HUDEP-2 (cell line): ENCODE results near the gene CLN6.
"Not testable (repeated sequence)": the region's sequence is repeated elsewhere in the genome, so short reads cannot be mapped to it uniquely, and the experiment has no call there.

Source experiments
- DNase-seq, 76 experiments: peaks; one replicate each; lab custom pipeline; 2025; ENCODE audit not compliant: unreplicated experiment in 76 of 76; lab: John Stamatoyannopoulos, UW

The CLN6 gene

DNA sequence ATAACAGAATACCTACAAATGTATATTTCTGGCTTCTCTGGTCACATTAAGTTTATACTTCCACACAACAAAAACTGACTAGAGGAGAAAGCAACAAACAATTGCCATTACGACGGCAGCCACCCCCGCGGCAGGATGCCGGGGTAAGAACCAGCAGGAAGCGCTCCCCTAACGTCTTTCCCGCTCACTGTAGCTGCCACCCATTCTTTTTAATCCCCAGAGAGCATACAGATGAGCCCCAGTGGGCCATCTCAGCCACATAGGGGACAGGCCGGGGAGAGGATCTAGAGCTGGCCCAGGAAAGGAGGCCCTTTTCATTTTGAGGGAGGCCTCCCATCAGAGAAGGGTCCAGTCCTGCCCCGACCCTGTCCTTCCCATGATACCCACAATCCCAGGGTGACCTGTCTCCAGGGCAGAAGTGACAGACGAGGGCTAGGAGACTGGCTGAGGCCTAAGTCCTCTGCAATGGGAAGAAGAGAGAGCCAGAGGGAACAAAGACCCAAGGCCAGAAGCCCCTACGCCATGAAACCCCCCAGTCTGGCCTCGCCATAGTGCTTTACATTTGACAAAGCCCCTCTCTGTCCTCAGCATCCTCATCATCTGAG, 20.8 kb downstream of the CLN6 start:
- no peak for DNase-seq

GRCh38 chr15:68208136-68208535, 21.4 kb downstream of the CLN6 start:
- DNase-seq, result no peak

DNA sequence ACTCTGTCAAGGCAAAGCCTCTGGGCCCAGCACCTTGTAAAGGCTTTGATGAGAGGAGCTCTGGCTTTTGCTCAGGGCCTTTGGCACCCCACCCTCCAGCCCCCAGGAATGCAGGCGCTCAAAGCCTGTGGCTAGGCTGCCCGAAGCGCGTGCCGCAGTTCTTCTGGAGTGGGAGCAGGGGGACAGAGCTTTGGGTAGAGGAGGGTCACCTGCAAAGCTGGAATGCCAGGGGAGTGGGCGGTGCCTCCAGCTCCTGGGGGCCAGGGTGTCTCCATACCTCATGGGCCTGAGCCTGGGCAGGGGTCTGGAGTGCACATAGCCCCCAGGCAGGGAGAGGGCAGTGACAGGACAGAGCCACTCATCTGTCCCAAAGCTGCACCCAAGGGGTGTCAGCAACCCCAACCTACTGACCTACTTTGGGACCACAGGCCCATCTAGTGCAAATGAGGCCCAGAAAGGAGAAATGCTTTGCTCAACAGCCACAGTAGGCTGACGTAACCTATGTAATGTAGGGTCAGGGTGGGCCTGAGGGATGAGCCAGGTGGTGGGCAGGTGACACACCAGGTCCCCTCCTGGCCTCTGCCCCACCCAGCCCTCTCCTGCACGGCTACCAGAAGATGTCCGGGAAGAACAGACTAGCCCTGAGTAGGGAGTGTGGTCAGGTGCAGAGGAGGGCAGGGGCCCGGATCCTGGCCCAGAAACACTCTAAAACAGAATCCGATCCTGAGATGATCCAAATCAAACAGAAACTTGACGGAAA, 22.2 kb downstream of the CLN6 start:
- DNase-seq, result no peak

- DNase-seq, result no peak
Observed at GRCh38 chr15:68206711-68207151, 22.8 kb downstream of the CLN6 start.

- no peak for DNase-seq
Observed at GRCh38 chr15:68205954-68206539, 23.5 kb downstream of the CLN6 start.

DNA sequence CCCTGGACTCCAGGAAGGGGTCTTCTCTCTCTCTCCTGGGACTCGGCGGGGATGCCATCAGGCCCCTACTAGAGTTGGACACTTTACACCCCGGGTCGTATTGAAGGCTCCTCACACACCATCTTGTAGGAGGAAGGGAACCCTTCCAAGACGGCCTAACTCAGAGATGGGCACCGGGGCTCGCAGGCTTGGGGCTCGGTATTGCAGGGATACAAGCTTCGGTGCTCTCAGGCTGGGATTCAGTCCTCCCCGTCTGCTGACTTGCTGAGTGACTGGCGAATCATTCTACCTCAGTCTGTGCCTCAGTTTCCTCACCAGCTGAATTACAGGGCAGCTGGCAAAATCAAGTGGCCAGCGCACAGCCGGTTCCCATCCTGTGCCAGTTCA, 24.0 kb downstream of the CLN6 start:
- no peak for DNase-seq

DNA sequence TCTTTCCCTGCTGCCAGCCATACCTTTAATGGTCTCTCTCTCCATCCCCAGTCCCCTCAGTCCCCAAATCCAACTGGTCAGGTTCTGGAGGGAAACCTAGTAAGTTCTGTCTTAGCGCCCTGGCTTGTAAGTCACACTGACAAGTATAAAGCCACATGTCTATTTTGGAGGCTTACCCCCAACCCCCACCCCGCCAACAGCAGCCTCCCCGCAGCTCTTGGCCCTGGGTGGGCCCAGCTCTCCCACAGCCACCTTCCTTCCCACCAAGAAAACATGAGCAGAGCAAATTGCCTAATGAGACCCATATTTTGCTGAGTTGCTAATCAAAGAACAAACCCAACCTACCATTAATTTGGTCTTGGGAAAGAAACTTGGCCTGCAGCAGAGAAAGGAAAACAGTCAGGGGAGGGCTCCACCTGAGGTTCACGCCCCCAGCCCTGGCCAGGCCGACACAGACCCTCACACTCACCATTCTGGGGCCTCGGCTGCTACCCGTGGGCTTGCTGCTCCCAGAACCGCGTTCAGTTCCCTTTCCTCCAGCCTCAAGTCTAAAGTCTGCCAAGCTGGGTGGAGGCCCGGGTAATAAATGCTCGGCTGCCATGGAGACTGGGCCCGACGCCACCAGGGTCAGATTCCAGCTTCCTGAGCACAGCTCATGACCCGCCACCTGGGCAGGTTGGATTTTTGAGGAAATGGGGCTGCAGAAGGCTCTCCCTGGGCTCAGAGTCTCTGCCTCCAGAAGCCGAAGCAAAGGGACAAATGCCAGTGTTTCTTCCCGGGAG, 24.6 kb downstream of the CLN6 start, which contains the start of gene CALML4:
Gene CALML4, minus strand, starts transcription at position 557 of the 782 bp plus-strand sequence. Its CDS starts 85 bp downstream, at position 472.
- no peak for DNase-seq

- DNase-seq, result no peak
Observed at GRCh38 chr15:68204361-68204760, 25.2 kb downstream of the CLN6 start.

GRCh38 chr15:68203956-68204355, 25.6 kb downstream of the CLN6 start:
- no peak for DNase-seq

GRCh38 chr15:68203486-68203885, 26.0 kb downstream of the CLN6 start:
- no peak for DNase-seq

- DNase-seq, result not testable (repeated sequence)
Observed at GRCh38 chr15:68202994-68203393, 26.5 kb downstream of the CLN6 start.

GRCh38 chr15:68201879-68202261, 27.7 kb downstream of the CLN6 start:
- no peak for DNase-seq

- DNase-seq, result no peak
Observed at GRCh38 chr15:68201153-68201878, 28.2 kb downstream of the CLN6 start.

DNA sequence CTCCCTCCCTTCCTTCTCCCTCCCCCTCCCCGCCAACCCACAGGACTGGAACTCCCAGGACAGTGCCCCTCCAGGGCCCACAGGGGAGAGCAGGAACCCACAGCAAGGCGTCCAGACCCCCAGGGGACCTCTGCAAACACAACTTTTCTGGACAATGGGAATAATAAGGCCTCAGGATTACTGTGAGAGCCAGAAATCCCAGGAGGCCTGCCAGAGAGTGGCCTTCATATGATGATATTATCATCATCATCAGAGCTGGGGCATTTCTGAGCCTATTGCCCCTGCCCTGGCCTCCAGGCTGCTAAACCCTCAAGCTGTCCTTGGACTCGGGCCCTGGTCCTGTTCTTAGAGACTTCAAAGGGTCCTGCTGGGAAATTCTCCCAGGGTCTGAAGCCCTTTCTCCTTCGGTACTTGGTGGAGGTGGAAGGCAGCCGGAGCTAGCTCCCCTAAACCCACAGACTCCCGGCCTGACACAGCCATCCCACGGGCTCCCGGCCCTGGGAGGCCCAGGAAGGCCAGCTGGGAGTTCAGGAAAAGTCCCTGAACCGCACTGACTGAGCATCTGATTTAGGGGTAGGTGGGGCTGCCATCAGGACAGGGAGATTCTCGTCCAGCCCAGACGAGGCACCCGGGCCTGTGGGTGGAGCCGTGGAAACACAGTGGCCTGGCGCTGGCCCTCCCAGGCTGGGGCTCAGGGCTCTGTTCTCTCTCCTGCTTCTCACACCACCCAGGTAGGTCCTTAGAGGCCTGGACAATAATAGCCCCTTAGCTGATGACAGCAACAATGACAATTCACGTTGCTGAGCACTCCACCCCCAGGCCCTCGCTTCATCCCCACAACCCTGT, 29.3 kb downstream of the CLN6 start:
- no peak for DNase-seq

GRCh38 chr15:68199340-68199739, 30.2 kb downstream of the CLN6 start:
- no peak for DNase-seq

- no peak for DNase-seq
Observed at GRCh38 chr15:68197661-68198437, 31.7 kb downstream of the CLN6 start.

- DNase-seq, result no peak
Observed at GRCh38 chr15:68197170-68197492, 32.4 kb downstream of the CLN6 start.

DNA sequence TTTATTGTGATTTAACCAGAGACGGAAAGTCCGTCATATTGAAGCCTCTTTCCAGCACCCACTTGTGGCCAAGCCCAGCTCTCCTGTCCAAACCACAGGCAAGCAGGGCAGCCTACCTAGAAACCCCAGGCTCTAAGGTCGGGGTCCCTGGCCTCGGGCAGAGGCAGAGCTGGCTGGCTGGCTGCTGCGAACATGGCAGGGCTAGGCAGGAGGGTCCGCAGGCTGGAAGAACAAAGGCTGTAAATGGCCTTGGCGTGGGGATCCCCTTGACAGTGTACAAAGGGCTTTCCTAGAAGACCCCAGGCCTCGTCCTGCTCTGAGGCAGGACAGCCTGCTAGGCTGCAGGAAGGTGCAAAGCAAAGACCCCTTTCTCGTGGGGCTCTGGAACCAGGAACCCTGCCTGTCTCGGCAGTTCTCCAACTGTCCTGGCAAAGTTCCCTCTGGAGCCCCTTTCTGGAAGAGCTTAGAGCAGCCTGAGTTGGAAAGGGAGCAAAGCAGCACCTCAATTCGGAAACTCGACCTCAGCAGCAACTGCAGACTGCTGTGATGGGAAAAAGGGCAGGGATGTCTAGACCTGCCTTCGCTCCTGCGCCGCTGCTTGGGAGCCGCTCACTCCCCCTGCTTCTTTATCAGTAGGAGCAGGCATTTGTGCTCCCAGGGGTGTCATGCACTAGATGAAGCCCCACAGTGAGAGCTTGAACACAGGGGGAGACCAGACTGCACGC, 32.9 kb downstream of the CLN6 start:
- DNase-seq, result no peak
